Glomerular visceral epithelial cell (primary cell): ENCODE measurements around the gene PHF12.
A peak's percentile ranks its signal among the peaks of the same experiment; 100 is the strongest.
"Not testable (repeated sequence)": the region's sequence is repeated elsewhere in the genome, so short reads cannot be mapped to it uniquely, and the experiment has no call there.

Experiments
- DNase-seq: peaks from one replicate; pipeline ENCODE4 v3.0.0-alpha.2; 2016; ENCODE audit errors: extremely low spot score

Gene PHF12

GRCh38 chr17:28934508-28934907 is 16.8 kb downstream of the PHF12 start:
- DNase-seq: not testable (repeated sequence)

DNA sequence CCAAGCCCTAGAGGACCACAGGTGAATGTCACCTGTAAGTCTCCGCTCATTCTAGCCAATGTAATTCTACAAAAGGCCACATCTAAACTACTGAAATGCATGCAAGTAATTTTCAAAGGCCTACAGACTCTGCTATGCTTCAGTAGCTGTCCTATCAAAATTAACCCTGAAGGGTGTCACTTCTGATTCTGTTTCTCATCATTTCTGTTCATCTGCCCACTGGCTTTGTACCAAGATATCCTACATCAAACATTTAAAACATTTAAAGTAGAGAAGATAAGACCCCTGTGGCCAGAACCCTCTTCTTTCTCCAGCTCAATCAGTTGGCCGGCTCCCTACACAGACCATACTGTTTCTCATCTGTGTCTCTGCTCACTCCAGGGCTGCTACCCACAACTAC is 21.5 kb downstream of the PHF12 start:
- DNase-seq: no peak

GRCh38 chr17:28928061-28928460 is 23.3 kb downstream of the PHF12 start:
- peak; percentile 49 for DNase-seq

DNA sequence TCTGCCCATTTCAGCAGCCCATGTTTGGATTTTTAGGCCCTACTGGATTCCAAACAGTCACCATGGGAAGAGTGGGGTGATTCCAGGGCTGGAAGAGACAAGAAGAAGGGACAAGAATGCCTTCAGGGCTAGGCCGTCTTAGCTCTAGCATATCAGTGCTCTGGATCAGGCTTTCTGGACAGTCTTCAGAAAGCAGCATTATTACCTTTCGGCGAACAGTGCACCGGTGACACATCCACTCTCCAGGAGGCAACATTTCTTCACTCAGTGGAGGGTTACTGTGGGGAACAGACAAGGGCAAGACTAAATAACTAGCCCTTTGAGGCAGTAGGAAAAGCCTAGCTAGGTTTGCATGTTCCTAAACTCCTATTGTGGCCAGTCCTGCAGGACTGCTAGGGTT is 24.5 kb downstream of the PHF12 start:
- DNase-seq: no peak

GRCh38 chr17:28926366-28926765 is 25.0 kb downstream of the PHF12 start:
- DNase-seq: no peak

DNA sequence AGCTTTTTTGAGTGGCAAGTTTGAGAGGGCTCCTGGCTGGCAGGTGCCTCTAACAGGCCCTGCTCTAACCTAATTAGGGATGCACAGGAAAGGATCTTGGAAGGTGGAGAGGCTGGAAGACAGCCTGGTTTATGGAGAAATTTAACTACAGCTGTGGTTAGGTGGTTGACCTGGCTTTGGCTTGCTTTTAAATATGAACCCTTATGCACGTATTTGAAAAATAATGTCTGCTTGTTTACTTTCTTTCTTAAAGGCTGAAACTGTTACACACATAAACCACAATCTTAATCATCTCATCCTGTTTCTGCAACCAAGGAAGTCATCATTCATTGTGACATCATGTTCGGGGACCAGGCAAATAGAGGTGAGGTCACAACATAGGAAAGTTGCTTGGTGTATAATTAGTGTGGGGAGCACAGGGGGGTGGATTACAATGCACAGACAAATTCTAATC is 25.4 kb downstream of the PHF12 start:
- DNase-seq: peak; percentile 38

DNA sequence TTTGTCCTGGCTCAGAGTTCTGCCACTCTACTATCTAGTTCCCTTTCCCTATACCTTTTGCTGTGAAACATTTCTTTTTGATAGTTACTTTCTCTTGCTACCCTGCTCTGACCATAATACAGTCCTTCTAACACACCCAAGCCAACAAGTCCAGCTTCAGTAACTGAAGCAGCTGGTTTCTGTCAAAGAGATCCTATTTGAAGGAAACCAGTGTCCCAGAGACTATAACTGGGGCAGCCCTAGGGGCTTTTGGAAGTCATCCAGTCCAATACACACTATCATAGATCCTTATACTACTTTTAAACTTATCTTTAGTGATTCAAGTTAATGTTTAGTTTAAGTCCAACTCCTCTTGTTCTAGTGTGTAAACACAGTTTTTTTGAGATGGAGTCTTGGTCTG is 31.1 kb downstream of the PHF12 start:
- no peak for DNase-seq

- DNase-seq: no peak
Observed at GRCh38 chr17:28918295-28918694, 33.0 kb downstream of the PHF12 start.

GRCh38 chr17:28917465-28917864 is 33.9 kb downstream of the PHF12 start:
- no peak for DNase-seq

DNA sequence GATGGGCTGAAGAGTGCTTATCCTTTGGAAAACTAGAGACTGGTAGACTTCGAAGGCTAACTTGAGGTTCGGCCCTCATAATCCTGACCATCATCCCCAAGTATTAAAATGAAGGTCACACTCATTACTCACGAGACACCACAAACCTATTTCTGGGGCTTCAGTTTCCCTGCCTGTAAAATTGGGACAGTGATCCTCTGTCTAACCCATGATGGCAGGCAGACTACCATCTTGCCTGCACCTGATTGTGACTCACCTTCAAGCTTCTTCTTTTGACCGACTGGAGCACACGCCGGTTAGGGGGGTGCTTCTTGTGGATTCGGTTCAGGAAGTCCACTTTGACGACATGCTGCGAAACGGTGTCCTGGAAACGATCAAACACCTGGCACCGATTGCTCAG is 34.3 kb downstream of the PHF12 start:
- DNase-seq: no peak

- DNase-seq: no peak
Observed at GRCh38 chr17:28916302-28916934, 34.9 kb downstream of the PHF12 start.

DNA sequence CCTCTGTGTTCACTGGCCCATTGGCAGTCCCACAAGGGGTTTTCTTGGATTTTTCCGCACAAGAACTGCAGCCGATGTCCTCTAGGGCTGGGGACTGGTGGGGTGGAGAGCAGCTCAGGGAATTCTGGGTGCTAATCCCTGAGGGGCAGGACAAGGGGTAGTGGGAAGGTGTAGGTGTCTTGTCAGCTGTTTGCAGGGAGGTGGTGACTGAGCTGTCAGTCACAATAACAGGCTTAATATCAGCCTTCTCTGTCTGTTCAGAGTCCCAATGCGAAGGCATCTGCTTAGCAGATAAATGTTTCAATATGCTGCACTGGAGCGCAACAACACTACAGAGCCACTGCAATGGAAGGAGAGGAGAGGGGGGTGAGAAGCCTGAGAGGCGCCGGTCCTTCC is 38.4 kb downstream of the PHF12 start:
- no peak for DNase-seq

GRCh38 chr17:28912281-28912937 is 38.9 kb downstream of the PHF12 start:
- DNase-seq: no peak

DNA sequence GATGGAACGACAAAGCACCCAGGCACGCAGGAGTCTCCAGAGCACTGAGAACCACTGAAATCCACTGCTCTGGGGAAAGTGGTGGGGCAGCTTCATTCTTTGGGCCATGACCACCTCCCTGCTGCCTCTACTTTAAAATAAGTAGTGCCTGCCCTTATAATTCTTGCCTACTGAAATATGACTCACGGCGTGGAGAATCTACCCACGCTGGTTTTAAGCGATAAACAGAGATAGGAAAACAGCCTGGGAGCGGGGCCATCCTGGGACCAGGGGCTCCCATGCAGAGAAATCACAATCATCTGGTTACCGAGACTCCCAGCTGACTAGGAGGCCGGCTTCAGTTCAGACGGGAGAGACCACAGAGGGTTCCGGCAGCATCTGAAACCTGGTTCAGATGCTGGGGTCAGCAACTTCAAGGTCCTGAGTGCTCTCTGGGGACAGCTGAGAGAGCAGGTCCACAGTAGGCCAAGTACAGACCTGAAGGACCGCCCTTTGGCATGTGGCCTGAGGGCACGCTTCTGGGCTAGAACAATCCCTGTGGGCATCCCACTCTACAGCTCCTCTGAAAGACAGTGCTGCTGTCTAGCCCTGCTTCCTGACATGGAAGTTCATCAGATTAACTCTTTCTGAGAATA is 39.8 kb downstream of the PHF12 start:
- DNase-seq: no peak

GRCh38 chr17:28910534-28910933 is 40.8 kb downstream of the PHF12 start:
- no peak for DNase-seq

DNA sequence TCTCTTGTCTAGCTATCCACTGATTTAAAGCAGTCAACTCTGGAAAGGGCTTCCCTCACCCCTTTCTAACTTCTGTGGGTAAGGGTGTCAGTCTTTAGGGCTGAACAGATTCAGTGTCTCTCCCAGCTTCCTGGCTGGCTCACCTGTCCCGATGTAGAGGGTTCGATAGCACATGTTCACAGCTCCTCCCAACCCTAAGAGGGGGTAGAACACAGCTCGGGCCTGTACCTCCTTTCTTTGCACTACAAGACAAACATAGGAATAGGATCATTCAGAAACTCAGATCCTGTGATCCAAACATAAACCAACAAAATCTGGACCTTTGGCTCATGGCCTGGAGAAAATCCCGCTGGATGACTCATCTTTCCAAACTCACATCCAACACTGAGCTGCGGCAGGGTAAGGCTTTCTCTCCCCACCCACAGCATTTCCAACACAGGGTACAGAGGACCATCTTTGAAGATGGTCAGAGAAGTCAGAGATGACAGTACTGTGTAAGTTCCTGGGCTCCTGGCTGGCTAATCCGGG is 42.6 kb downstream of the PHF12 start:
- peak; percentile 39 for DNase-seq

- DNase-seq: no peak
Observed at GRCh38 chr17:28907709-28908475, 43.4 kb downstream of the PHF12 start.

- DNase-seq: no peak
Observed at GRCh38 chr17:28906706-28907438, 44.4 kb downstream of the PHF12 start.

DNA sequence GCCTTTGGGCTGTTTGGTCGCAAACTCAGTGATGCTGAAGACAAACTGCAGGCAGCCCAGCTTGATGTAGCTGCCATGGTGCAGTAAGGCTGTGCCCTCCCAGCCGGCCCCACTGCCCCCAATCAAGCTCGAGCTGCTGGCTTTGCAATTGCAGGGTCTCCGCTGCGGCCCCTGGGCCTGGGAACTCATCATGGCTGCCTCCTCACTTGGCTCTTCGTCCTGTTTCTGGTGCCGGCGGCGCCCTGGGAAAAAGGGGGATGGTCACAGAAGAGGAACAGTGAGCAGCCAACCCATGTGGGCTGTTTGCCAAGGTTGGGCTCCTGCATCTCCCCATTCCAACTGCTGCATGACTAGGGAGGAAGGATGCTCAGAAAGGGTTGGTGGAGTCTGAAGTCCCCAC is 45.0 kb downstream of the PHF12 start:
- no peak for DNase-seq

GRCh38 chr17:28904800-28905199 is 46.5 kb downstream of the PHF12 start:
- no peak for DNase-seq

DNA sequence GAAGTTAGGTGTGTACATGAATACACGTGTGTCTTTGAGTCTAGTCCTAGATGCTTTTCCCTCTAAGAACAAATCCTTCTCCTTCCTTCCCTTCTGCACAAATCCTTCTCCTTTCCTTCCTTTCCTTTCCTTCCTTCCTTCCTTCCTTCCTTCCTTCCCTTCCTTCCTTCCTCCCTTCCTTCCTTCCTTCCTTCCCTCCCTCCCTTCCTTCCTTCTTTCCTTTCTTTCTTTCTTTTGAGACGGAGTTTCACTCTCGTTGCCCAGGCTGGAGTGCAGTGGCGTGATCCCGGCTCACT is 47.8 kb downstream of the PHF12 start:
- not testable (repeated sequence) for DNase-seq
